Body of pancreas (tissue), 4 donors: ENCODE data around the gene ACER3. TPM values are rescaled to one million over a fixed set of nuclear protein-coding genes. Genes with fewer than 3 reads are reported as not detected.
"Not testable (repeated sequence)": the region's sequence is repeated elsewhere in the genome, so short reads cannot be mapped to it uniquely, and the experiment has no call there.

Source experiments
- ATAC-seq: fragments of 150-250 bp; one replicate; pipeline ENCODE4 v1.9.1; 2016
- DNase-seq, 4 donors: peaks; one replicate each; pipeline ENCODE4 v3.0.0-alpha.2; 2019
- H3K27ac ChIP-seq, 4 donors: fragments of 200-600 bp; sonication (generic); 1 replicate in 3 of 4; 2 replicates in 1 of 4; pipeline versions ENCODE4 v1.5.1 to v1.6.1; 2016 to 2019; ENCODE audit warnings: mild to moderate bottlenecking in 1 of 4, mixed read lengths in 1 of 4, moderate library complexity in 1 of 4
- H3K27me3 ChIP-seq, 2 donors: fragments of 200-600 bp; sonication (generic); one replicate each; pipeline ENCODE4 v1.6.0; 2016; ENCODE audit warnings: mild to moderate bottlenecking in 1 of 2
- H3K36me3 ChIP-seq, 2 donors: fragments of 200-600 bp; sonication (generic); replicated peaks in 1 of 2; 2 replicates each; pipeline ENCODE4 v1.5.1; 2016; ENCODE audit warnings: low read depth in 2 of 2; ENCODE audit not compliant: insufficient read depth in 1 of 2
- H3K4me1 ChIP-seq: fragments of 200-600 bp; sonication (generic); one replicate; pipeline ENCODE4 v1.6.0; 2016
- H3K4me3 ChIP-seq, 2 donors: fragments of 200-600 bp; sonication (generic); 1 replicate in 1 of 2; 2 replicates in 1 of 2; pipeline ENCODE4 v1.5.1; 2016 to 2019
- H3K9me3 ChIP-seq, 3 donors: fragments of 200-600 bp; sonication (generic); 1 replicate in 2 of 3; 2 replicates in 1 of 3; pipeline ENCODE4 v1.5.1; 2016
- POLR2A ChIP-seq, 3 donors: fragments of 450-650 bp; IDR thresholded peaks; one replicate each; pipeline ENCODE4 v1.6.1; 2016; ENCODE audit warnings: antibody characterized with exemption in 3 of 3, mild to moderate bottlenecking in 2 of 3
- WGBS, 2 donors: methylation state at CpG; one replicate each; pipeline ENCODE4 v1.1.5; 2017; 5-methylcytosine and 5-hydroxymethylcytosine counted together
- intact Hi-C: fragments of 100-400 bp; cut with DNase I; formaldehyde crosslinking; loops from one replicate; pipeline ENCODE4 v1.15.1; 2023
- total RNA-seq, 2 donors: library from RNA; depleted of rRNA; stranded (reverse); fragments of >200 nt; gene quantifications; one replicate each; pipeline ENCODE4 v1.1.0, GENCODE V29; 2016
- TF ChIP-seq, protein P1 (sequence below), 7 experiments: fragments of 450-650 bp in 4 of 7; fragments of 200-600 bp in 3 of 7; sonication (generic) in 3 of 7; IDR thresholded peaks; one replicate each; pipeline ENCODE4 v1.5.1; 2016 to 2019; ENCODE audit warnings: antibody characterized with exemption in 7 of 7

Gene ACER3
- total RNA-seq, 2 donors from 2014 or later = 4.6 to 5.2 TPM

DNA sequence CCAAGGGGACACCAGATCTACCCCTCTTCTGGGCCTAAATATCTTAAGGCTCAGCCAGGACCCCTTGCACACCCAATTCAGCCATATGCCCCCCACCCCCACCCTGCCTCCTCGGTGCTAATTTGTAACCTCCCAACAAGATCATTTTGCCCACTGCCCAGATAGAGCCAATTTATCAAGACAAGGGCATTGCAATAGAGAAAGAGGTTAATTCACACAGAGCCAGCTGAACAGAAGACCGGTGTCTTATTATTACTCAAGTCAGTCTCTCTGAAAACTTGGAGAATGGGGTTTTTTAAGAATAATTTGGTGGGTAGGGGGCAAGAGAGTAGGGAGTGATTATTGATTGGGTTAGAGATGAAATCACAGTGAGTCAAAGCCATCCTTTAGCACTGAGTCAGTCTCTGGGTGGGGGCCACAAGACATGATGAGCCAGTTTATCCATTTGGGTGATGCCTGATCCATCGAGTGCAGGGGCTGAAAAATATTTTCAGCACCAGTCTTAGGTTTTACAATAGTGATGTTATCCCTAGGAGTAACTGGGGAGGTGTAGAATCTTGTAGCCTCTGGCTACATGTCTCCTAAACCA, 196.2 kb downstream of the ACER3 start:
- no peaks in the 10 kb centered on the region for H3K27me3 ChIP-seq
- intact Hi-C loops = no loop called here
- H3K27ac ChIP-seq = no peak overlapping the region
- 78 to 82% methylated on average over 3 of the region's 3 CpGs for WGBS, 2 donors
- TF ChIP-seq, protein P1, sequence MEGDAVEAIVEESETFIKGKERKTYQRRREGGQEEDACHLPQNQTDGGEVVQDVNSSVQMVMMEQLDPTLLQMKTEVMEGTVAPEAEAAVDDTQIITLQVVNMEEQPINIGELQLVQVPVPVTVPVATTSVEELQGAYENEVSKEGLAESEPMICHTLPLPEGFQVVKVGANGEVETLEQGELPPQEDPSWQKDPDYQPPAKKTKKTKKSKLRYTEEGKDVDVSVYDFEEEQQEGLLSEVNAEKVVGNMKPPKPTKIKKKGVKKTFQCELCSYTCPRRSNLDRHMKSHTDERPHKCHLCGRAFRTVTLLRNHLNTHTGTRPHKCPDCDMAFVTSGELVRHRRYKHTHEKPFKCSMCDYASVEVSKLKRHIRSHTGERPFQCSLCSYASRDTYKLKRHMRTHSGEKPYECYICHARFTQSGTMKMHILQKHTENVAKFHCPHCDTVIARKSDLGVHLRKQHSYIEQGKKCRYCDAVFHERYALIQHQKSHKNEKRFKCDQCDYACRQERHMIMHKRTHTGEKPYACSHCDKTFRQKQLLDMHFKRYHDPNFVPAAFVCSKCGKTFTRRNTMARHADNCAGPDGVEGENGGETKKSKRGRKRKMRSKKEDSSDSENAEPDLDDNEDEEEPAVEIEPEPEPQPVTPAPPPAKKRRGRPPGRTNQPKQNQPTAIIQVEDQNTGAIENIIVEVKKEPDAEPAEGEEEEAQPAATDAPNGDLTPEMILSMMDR (IDR thresholded peaks at IDR 0.05) = no peak
- TF ChIP-seq POLR2A (IDR thresholded peaks at IDR 0.05) = no peak
- no peak overlapping the region for H3K4me3 ChIP-seq
- peaks cover 0 to 12% (median 0%) of the 10 kb centered on the region in 3 donors for H3K9me3 ChIP-seq
- ATAC-seq = no peak
- no peaks in the 10 kb centered on the region for H3K36me3 ChIP-seq
- no peak for DNase-seq
- H3K4me1 ChIP-seq = peaks cover 18% of the 10 kb centered on the region

DNA sequence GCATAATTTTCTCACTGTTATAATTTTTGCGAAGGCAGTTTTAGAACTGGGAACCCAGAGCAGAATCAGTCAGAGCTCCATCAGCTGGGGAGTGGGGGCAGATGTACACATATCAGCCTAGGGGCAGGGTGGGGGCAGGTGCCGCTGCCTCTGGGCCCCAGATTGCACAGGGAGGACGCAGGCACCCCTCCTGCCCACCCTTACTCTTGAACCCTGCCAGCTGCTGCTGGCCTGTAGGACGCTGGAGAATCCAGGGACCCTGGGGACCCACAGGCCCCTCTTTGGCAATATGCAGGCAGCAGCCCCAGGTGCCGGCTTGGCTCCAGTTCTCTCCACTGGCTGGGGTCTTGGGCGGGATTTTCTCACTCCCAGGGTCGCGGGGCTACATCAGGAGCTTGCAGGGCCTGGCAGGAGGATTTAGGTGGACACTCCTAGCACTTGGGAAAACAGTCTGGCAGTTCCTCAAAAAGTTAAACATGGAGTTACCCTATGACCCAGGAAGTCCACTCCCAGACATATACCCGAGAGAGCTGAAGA, 197.3 kb downstream of the ACER3 start:
- ATAC-seq (no peak), DNase-seq (no peak)
- WGBS, 2 donors = 71 to 74% methylated on average over 6 to 9 of the region's 9 CpGs
- intact Hi-C loops = no loop called here
- Histone ChIP-seq H3K4me1 (peaks cover 22% of the 10 kb centered on the region), H3K27ac (no peak overlapping the region), H3K4me3 (no peak overlapping the region), H3K9me3 (peaks cover 0 to 12% (median 0%) of the 10 kb centered on the region in 3 donors), H3K27me3 (no peaks in the 10 kb centered on the region), H3K36me3 (no peaks in the 10 kb centered on the region)
- TF ChIP-seq, protein P1 (IDR thresholded peaks at IDR 0.05) = no peak
- no peak for TF ChIP-seq POLR2A (IDR thresholded peaks at IDR 0.05)

DNA sequence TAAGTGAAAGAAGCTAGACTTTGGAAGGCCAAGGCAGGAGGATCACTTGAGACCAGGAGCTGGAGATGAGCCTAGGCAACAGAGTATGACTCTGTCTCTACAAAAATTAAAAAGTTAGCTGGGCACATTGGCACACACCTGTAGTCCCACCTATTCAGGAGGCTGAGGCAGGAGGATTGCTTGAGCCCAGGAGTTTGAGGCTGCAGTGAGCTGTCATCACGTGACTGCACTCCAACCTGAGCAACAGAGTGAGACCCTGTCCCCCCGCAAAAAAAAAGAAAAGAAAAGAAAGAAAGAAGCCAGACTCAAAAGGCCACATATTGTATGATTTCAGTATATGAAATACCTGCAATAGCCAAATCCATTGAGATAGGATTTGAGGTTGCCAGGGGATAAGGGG, 198.2 kb downstream of the ACER3 start:
- no peaks in the 10 kb centered on the region for H3K36me3 ChIP-seq
- H3K27ac ChIP-seq = no peak overlapping the region
- DNase-seq = no peak
- ATAC-seq = no peak
- TF ChIP-seq, protein P1 (IDR thresholded peaks at IDR 0.05) = no peak
- no peak for TF ChIP-seq POLR2A (IDR thresholded peaks at IDR 0.05)
- intact Hi-C loops = no loop called here
- H3K9me3 ChIP-seq = peaks cover 0 to 12% (median 0%) of the 10 kb centered on the region in 3 donors
- H3K27me3 ChIP-seq = no peaks in the 10 kb centered on the region
- 78 to 96% methylated on average over 2 of the region's 2 CpGs for WGBS, 2 donors
- no peak overlapping the region for H3K4me3 ChIP-seq
- H3K4me1 ChIP-seq = peaks cover 30% of the 10 kb centered on the region

DNA sequence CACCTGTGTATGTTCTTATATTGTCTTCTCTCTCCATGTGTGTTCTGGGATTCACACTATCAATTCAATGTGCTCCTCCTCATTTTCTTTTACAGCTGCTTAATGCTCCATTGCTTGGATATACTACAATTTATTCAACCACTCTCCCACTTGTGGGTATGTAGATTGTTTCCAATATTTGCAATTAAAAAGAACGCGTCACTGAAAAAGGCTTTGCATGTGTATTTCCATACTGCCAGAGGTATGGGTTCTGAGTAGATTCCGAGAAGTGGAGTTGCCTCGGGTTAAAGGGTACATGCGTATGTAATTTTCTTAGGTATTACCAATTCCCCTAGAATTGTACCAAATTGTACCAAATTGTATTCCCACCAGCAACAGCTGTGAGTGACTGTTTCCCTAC, 199.1 kb downstream of the ACER3 start:
- TF ChIP-seq POLR2A (IDR thresholded peaks at IDR 0.05) = no peak
- TF ChIP-seq, protein P1 (IDR thresholded peaks at IDR 0.05) = no peak
- DNase-seq = no peak
- ATAC-seq = no peak
- no peaks in the 10 kb centered on the region for H3K36me3 ChIP-seq
- intact Hi-C loops = no loop called here
- no peak overlapping the region for H3K27ac ChIP-seq
- H3K4me3 ChIP-seq = no peak overlapping the region
- no peaks in the 10 kb centered on the region for H3K27me3 ChIP-seq
- peaks cover 0 to 12% (median 0%) of the 10 kb centered on the region in 3 donors for H3K9me3 ChIP-seq
- H3K4me1 ChIP-seq = peaks cover 33% of the 10 kb centered on the region
- WGBS, 2 donors = 85 to 90% methylated on average over 5 of the region's 5 CpGs

DNA sequence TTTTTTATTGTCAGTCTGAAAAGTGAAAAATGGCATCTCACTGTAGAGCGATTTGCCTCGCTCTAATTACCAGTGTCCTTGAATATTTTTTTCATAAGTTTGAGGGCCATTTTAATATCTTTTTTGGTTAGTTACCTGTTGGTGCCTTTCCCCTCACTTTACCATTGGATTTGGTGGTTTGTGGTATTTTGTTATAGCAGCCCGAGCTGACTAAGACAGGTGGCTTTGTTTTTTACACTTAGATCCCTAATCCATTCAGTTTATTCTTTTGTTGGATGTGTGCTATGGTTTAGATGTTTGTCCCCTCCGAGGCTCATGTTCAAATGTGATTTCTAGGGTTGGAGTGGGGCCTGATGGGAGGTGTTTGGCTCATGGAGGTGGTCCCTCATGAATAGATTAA, 199.5 kb downstream of the ACER3 start:
- intact Hi-C loops = no loop called here
- TF ChIP-seq POLR2A (IDR thresholded peaks at IDR 0.05) = no peak
- 84 to 90% methylated on average over 4 of the region's 4 CpGs for WGBS, 2 donors
- DNase-seq (no peak), ATAC-seq (no peak)
- H3K27me3 ChIP-seq = no peaks in the 10 kb centered on the region
- H3K4me1 ChIP-seq = peaks cover 33% of the 10 kb centered on the region
- no peaks in the 10 kb centered on the region for H3K36me3 ChIP-seq
- H3K9me3 ChIP-seq = peaks cover 0 to 12% (median 0%) of the 10 kb centered on the region in 3 donors
- H3K27ac ChIP-seq = no peak overlapping the region
- no peak overlapping the region for H3K4me3 ChIP-seq

DNA sequence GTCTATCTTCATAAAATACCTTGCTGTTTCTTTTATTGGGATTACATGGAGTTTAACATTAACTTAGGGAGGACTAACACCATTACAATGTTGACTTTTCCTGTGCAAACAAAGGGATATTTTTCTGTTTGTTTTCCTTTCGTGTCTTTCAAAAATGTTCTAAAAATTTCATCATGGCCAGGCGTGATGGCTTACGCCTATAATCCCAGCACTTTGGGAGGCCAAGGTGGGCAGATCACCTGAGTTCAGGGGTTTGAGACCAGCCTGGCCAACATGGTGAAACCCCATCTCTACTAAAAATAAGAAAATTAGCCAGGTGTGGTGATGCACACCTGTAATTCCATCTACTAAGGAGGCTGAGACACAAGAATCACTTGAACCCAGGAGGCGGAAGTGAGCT, 200.5 kb downstream of the ACER3 start:
- peak; percentile 64 for ATAC-seq
- H3K9me3 ChIP-seq, intact Hi-C loops, H3K36me3 ChIP-seq, H3K4me3 ChIP-seq, DNase-seq, H3K27me3 ChIP-seq: not testable (repeated sequence)
- WGBS, 2 donors = 27 to 45% methylated on average over 4 of the region's 4 CpGs
- peaks cover 40% of the 10 kb centered on the region for H3K4me1 ChIP-seq
- H3K27ac ChIP-seq = peak overlapping the region in 3 of 4 donors; percentile 41 to 69 (median 69)
